Stimulated activated CD8-positive, alpha-beta memory T cell treated with anti-CD3 and anti-CD28 coated beads, Interleukin-12 subunit alpha, Interleukin-12 subunit beta, amount 100 ng/mL, for 1 hour (primary cell): ENCODE data around the gene PITPNC1.
A peak's percentile ranks its signal among the peaks of the same experiment; 100 is the strongest.

ENCODE experiments used
- DNase-seq: peaks from one replicate; pipeline ENCODE4 v3.0.0-alpha.2; 2020; ENCODE audit warnings: low read depth

The PITPNC1 gene

GRCh38 chr17:67434061-67434525 is 57.0 kb downstream of the PITPNC1 start:
- peak; percentile 26 for DNase-seq

GRCh38 chr17:67435122-67435521 is 58.0 kb downstream of the PITPNC1 start:
- DNase-seq, result peak; percentile 30

- no peak for DNase-seq
Measured at GRCh38 chr17:67435786-67436185, 58.7 kb downstream of the PITPNC1 start.

GRCh38 chr17:67436233-67436632 is 59.2 kb downstream of the PITPNC1 start:
- DNase-seq, result no peak

GRCh38 chr17:67438667-67439066 is 61.6 kb downstream of the PITPNC1 start:
- no peak for DNase-seq

GRCh38 chr17:67439269-67439668 is 62.2 kb downstream of the PITPNC1 start:
- DNase-seq, result no peak

- no peak for DNase-seq
Measured at GRCh38 chr17:67440277-67441051, 63.4 kb downstream of the PITPNC1 start.

GRCh38 chr17:67441052-67441895 is 64.2 kb downstream of the PITPNC1 start:
- peak; percentile 60 for DNase-seq

- DNase-seq, result no peak
Measured at GRCh38 chr17:67441896-67442219, 64.8 kb downstream of the PITPNC1 start.

GRCh38 chr17:67442787-67443624 is 65.9 kb downstream of the PITPNC1 start:
- DNase-seq, result no peak

- no peak for DNase-seq
Measured at GRCh38 chr17:67443931-67444595, 67.0 kb downstream of the PITPNC1 start.

- no peak for DNase-seq
Measured at GRCh38 chr17:67448449-67448848, 71.4 kb downstream of the PITPNC1 start.

GRCh38 chr17:67449065-67449464 is 72.0 kb downstream of the PITPNC1 start:
- no peak for DNase-seq

GRCh38 chr17:67449845-67450755 is 73.0 kb downstream of the PITPNC1 start:
- no peak for DNase-seq

GRCh38 chr17:67452681-67453554 is 75.8 kb downstream of the PITPNC1 start:
- DNase-seq, result no peak

- DNase-seq, result no peak
Measured at GRCh38 chr17:67456103-67456502, 79.0 kb downstream of the PITPNC1 start.

GRCh38 chr17:67456889-67457288 is 79.8 kb downstream of the PITPNC1 start:
- no peak for DNase-seq

- no peak for DNase-seq
Measured at GRCh38 chr17:67458203-67458602, 81.1 kb downstream of the PITPNC1 start.

GRCh38 chr17:67459985-67460384 is 82.9 kb downstream of the PITPNC1 start:
- DNase-seq, result no peak
